ENCODE data around the gene MATCAP1. TPM values are rescaled to one million over a fixed set of nuclear protein-coding genes. Genes with fewer than 3 reads are reported as not detected.

MATCAP1 gene
- total and polyA plus RNA-seq, 10 of the 15 experiments (the other 5 are each of a cell fraction or from before 2014, with no cell fraction given), result 2.8 to 25.8 (median 8.6) TPM

GRCh38 chr16:67141391-67141790 is 42.4 kb downstream of the MATCAP1 start:
- ChIA-PET RAD21 (ENCODE audit: unreplicated experiment) (interaction anchor here (0.8 to 1.5 kb wide), 3 partner anchors 14 to 124 kb away, joined by 3 to 4 read pairs (median 3); partner anchors contain the start of gene CBFB), POLR2A (interaction anchor here (1.5 kb wide), 1 partner anchor 9 kb away, joined by 9 read pairs; no protein-coding TSS in a partner anchor), CTCF (interaction anchor here (0.7 to 2.5 kb wide), 5 partner anchors 9 to 123 kb away, joined by 3 to 15 read pairs (median 6); partner anchors contain the start of gene B3GNT9), SMC1A (ENCODE audit: uncharacterized antibody, unreplicated experiment) (interaction anchor here (0.8 to 1.9 kb wide), 7 partner anchors 10 to 124 kb away, joined by 3 to 8 read pairs (median 4); partner anchors contain the start of gene PHAF1)
- ATAC-seq (no peak), DNase-seq (ENCODE audit: low read depth, low spot score) (no peak), FAIRE-seq (no peak)
- H2AFZ ChIP-seq (ENCODE audit: control insufficient read depth, low read depth, low read length), result no peak overlapping the region
- H3K4me3 ChIP-seq, result no peak overlapping the region
- peaks cover 20 to 24% of the 10 kb centered on the region in 2 experiments; a peak in 3 of 4 replicates for H3K36me3 ChIP-seq (ENCODE audit: control insufficient read depth in 2 of 2, insufficient read depth in 2 of 2, low read length in 1 of 2)
- H3K4me2 ChIP-seq (ENCODE audit: control insufficient read depth, insufficient read depth), result no peak overlapping the region
- no peaks in the 10 kb centered on the region for H3K9me3 ChIP-seq (replicated peaks; ENCODE audit: control insufficient read depth, insufficient read depth, low read length)
- no peaks in the 10 kb centered on the region for H3K79me2 ChIP-seq (ENCODE audit: control insufficient read depth, insufficient read depth, low read length)
- BruUV-seq (replicated peaks), result no TSS peak
- H3K9ac ChIP-seq (ENCODE audit: control insufficient read depth, insufficient read depth, low read length), result no peak overlapping the region
- H4K20me1 ChIP-seq (ENCODE audit: control insufficient read depth, insufficient read depth), result no peaks in the 10 kb centered on the region
- in situ Hi-C loops (cut with MboI), result no loop called here
- no peak overlapping the region for H3K27ac ChIP-seq (ENCODE audit: control insufficient read depth, insufficient read depth)
- intact Hi-C loops (cut with micrococcal nuclease; ENCODE audit: unreplicated experiment), result no loop called here
- H3K27me3 ChIP-seq (replicated peaks in 1 of 2; ENCODE audit: control insufficient read depth in 2 of 2, insufficient read depth in 2 of 2, low read length in 1 of 2), result no peaks in the 10 kb centered on the region
- WGBS (ENCODE audit: insufficient coverage, insufficient replicate concordance, low lambda C conversion rate, missing lambda C conversion rate), result 91% methylated on average over 13 of the region's 13 CpGs
- H3K4me1 ChIP-seq (ENCODE audit: control insufficient read depth, insufficient read depth, low read length), result no peaks in the 10 kb centered on the region
- TF ChIP-seq ZNF274 (IDR thresholded peaks at IDR 0.05; ENCODE audit: insufficient read depth, insufficient read length) (no peak), MYB (IDR thresholded peaks at IDR 0.05; ENCODE audit: borderline replicate concordance, low read depth, low read length) (no peak), MLLT1 (IDR thresholded peaks at IDR 0.05) (no peak), ZNF592 (IDR thresholded peaks at IDR 0.05) (no peak), ZBTB4 (CRISPR knock-in tag; IDR thresholded peaks at IDR 0.05) (no peak), E4F1 (IDR thresholded peaks at IDR 0.05; ENCODE audit: borderline replicate concordance, partially characterized antibody) (no peak), HDAC6 (IDR thresholded peaks at IDR 0.05; ENCODE audit: unreplicated experiment) (no peak), CREM (IDR thresholded peaks at IDR 0.05; ENCODE audit: low read depth) (no peak)
